ENCODE results near the gene SATL1. TPM values are rescaled to one million over a fixed set of nuclear protein-coding genes. Genes with fewer than 3 reads are reported as not detected.
"Not testable (repeated sequence)": the region's sequence is repeated elsewhere in the genome, so short reads cannot be mapped to it uniquely, and the experiment has no call there.

SATL1 gene
- not detected in 2 replicates for total RNA-seq (2014; rRNA removed; shearing (Covaris generic))

- no peak for DNase-seq (ENCODE audit: low spot score)
Measured at GRCh38 chrX:85243761-85244449, at the start of gene SATL1, which contains the start of gene ZNF711. Gene SATL1 (minus strand): TSS chrX:85243779. CDS start chrX:85108968, 134,811 bp downstream. Gene ZNF711 (plus strand): TSS chrX:85243991. CDS start chrX:85247573, 3,582 bp downstream.

GRCh38 chrX:85288992-85289723 lies 45.6 kb upstream of the SATL1 start:
- DNase-seq (ENCODE audit: low spot score) = no peak

GRCh38 chrX:85285286-85285685 lies 41.7 kb upstream of the SATL1 start:
- not testable (repeated sequence) for DNase-seq (ENCODE audit: low spot score)

GRCh38 chrX:85244450-85245211 lies 1.1 kb upstream of the SATL1 start:
- no peak for DNase-seq (ENCODE audit: low spot score)

GRCh38 chrX:85243155-85243554 lies 424 bp downstream of the SATL1 start:
- no peak for DNase-seq (ENCODE audit: low spot score)

GRCh38 chrX:85223359-85223758 lies 20.2 kb downstream of the SATL1 start:
- no peak for DNase-seq (ENCODE audit: low spot score)

- no peak for DNase-seq (ENCODE audit: low spot score)
Measured at GRCh38 chrX:85221361-85221760, 22.2 kb downstream of the SATL1 start.

GRCh38 chrX:85215946-85216345 lies 27.6 kb downstream of the SATL1 start:
- DNase-seq (ENCODE audit: low spot score) = no peak

- DNase-seq (ENCODE audit: low spot score) = no peak
Measured at GRCh38 chrX:85213792-85214530, 29.6 kb downstream of the SATL1 start.

- DNase-seq (ENCODE audit: low spot score) = no peak
Measured at GRCh38 chrX:85203461-85203970, 40.1 kb downstream of the SATL1 start.

- DNase-seq (ENCODE audit: low spot score) = no peak
Measured at GRCh38 chrX:85196319-85196718, 47.3 kb downstream of the SATL1 start.

GRCh38 chrX:85159644-85160043 lies 83.9 kb downstream of the SATL1 start:
- DNase-seq (ENCODE audit: low spot score) = no peak

GRCh38 chrX:85140964-85141363 lies 102.6 kb downstream of the SATL1 start:
- no peak for DNase-seq (ENCODE audit: low spot score)

GRCh38 chrX:85139422-85139821 lies 104.2 kb downstream of the SATL1 start:
- DNase-seq (ENCODE audit: low spot score) = no peak

- no peak for DNase-seq (ENCODE audit: low spot score)
Measured at GRCh38 chrX:85136409-85136808, 107.2 kb downstream of the SATL1 start.

GRCh38 chrX:85115252-85115651 lies 128.3 kb downstream of the SATL1 start:
- no peak for DNase-seq (ENCODE audit: low spot score)

- DNase-seq (ENCODE audit: low spot score) = no peak
Measured at GRCh38 chrX:85114776-85115175, 128.8 kb downstream of the SATL1 start.

GRCh38 chrX:85114171-85114570 lies 129.4 kb downstream of the SATL1 start:
- no peak for DNase-seq (ENCODE audit: low spot score)

GRCh38 chrX:85113746-85114145 lies 129.8 kb downstream of the SATL1 start:
- no peak for DNase-seq (ENCODE audit: low spot score)

GRCh38 chrX:85112293-85112692 lies 131.3 kb downstream of the SATL1 start:
- no peak for DNase-seq (ENCODE audit: low spot score)

GRCh38 chrX:85111347-85111746 lies 132.2 kb downstream of the SATL1 start:
- no peak for DNase-seq (ENCODE audit: low spot score)

All from A172 (cell line).